CD4-positive, alpha-beta T cell (primary cell): Measurements from ENCODE around the gene SGSH. TPM values are rescaled to one million over a fixed set of nuclear protein-coding genes. Genes with fewer than 3 reads are reported as not detected.

Experiments used
- ATAC-seq: fragments of 200-7000 bp; cut with Tn5 transposase; one replicate; pipeline ENCODE4 v1.10.0; 2022; ENCODE audit warnings: mild to moderate bottlenecking; ENCODE audit not compliant: poor library complexity
- CTCF ChIA-PET: fragments of 350-600 bp; sonication (Branson Sonifier 250); formaldehyde crosslinking; loops from one replicate; lab custom pipeline; 2021; ENCODE audit warnings: antibody characterized with exemption, inconsistent platforms; lab: Charles Lee
- POLR2A ChIA-PET: fragments of 350-600 bp; sonication (Branson Sonifier 250); formaldehyde crosslinking; loops from one replicate; lab custom pipeline; 2021; ENCODE audit warnings: antibody characterized with exemption, inconsistent platforms; lab: Charles Lee
- DNase-seq, 14 experiments: peaks; one replicate each; pipeline ENCODE4 v3.0.0-alpha.2; 2013 to 2020; ENCODE audit warnings: mixed read lengths in 2 of 14
- H3K27ac ChIP-seq, 2 donors: one replicate each; pipeline versions ENCODE4 v1.5.1 to v1.7.0; 2013; ENCODE audit warnings: low read length in 2 of 2, low read depth in 1 of 2, mild to moderate bottlenecking in 1 of 2
- H3K27me3 ChIP-seq, 2 experiments: 1 replicate in 1 of 2; 2 replicates in 1 of 2; pipeline versions ENCODE4 v1.6.1 to v1.7.0; 2013; ENCODE audit warnings: low read length in 2 of 2, control low read depth in 1 of 2, mild to moderate bottlenecking in 1 of 2, moderate library complexity in 1 of 2; ENCODE audit not compliant: insufficient read depth in 2 of 2, control insufficient read depth in 1 of 2
- H3K36me3 ChIP-seq: one replicate; pipeline ENCODE4 v1.6.1; 2013; ENCODE audit warnings: low read length, control low read depth; ENCODE audit not compliant: insufficient read depth
- H3K4me1 ChIP-seq: one replicate; pipeline ENCODE4 v1.6.1; 2013; ENCODE audit warnings: low read length, control low read depth; ENCODE audit not compliant: insufficient read depth
- H3K4me3 ChIP-seq: one replicate; pipeline ENCODE4 v1.5.1; 2013; ENCODE audit warnings: mild to moderate bottlenecking, low read length, moderate library complexity
- H3K9me3 ChIP-seq, 2 experiments: 1 replicate in 1 of 2; 2 replicates in 1 of 2; pipeline versions ENCODE4 v1.6.1 to v1.7.0; 2013; ENCODE audit warnings: low read length in 2 of 2, mild to moderate bottlenecking in 2 of 2, control low read depth in 1 of 2, moderate library complexity in 1 of 2; ENCODE audit not compliant: control insufficient read depth in 1 of 2, insufficient read depth in 1 of 2
- H3K27ac Mint-ChIP-seq: one replicate; pipeline ENCODE4 v1.8.0; 2020; ENCODE audit warnings: mixed read lengths
- H3K27me3 Mint-ChIP-seq: one replicate; pipeline ENCODE4 v1.8.0; 2021; ENCODE audit warnings: mixed read lengths
- H3K36me3 Mint-ChIP-seq: one replicate; pipeline ENCODE4 v1.8.0; 2021; ENCODE audit warnings: low read depth, mixed read lengths
- H3K4me1 Mint-ChIP-seq: one replicate; pipeline ENCODE4 v1.8.0; 2021; ENCODE audit warnings: low read depth, mixed read lengths
- H3K4me3 Mint-ChIP-seq: one replicate; pipeline ENCODE4 v1.8.0; 2020; ENCODE audit warnings: mild to moderate bottlenecking, mixed read lengths
- H3K9me3 Mint-ChIP-seq: one replicate; pipeline ENCODE4 v1.8.0; 2020; ENCODE audit warnings: mixed read lengths
- CTCF ChIP-seq: fragments of 200-600 bp; IDR thresholded peaks from one replicate; pipeline ENCODE4 v1.8.0; 2022; ENCODE audit warnings: antibody characterized with exemption, mild to moderate bottlenecking
- intact Hi-C, 2 experiments: fragments of 100-400 bp; cut with DNase I in 1 of 2; cut with micrococcal nuclease in 1 of 2; formaldehyde crosslinking; loops; one replicate each; pipeline versions ENCODE4 v1.15.1 to v1.9.0; 2023 to 2025; cut with DNase I, micrococcal nuclease
- total RNA-seq, 174 experiments: library from RNA in 2 of 174; stranded (reverse) in 2 of 174; gene quantifications; one replicate each; pipeline ENCODE4 v1.2.3 and lab custom pipeline; 2021 to 2026

SGSH gene
- total RNA-seq, 2 experiments from 2014 or later: 97.9 to 102 TPM

GRCh38 chr17:80164185-80164584, 55.9 kb downstream of the SGSH start:
- no peak for TF ChIP-seq CTCF
- Mint-ChIP-seq H3K27ac (no peak overlapping the region), H3K4me3 (no peak overlapping the region), H3K36me3 (no peaks in the 10 kb centered on the region), H3K9me3 (no peaks in the 10 kb centered on the region), H3K4me1 (no peaks in the 10 kb centered on the region), H3K27me3 (peaks cover 13% of the 10 kb centered on the region)
- H3K27me3 ChIP-seq: peaks cover 0 to 2% of the 10 kb centered on the region in 2 experiments
- H3K27ac ChIP-seq: no peak overlapping the region
- no peaks in the 10 kb centered on the region for H3K9me3 ChIP-seq
- H3K4me1 ChIP-seq: no peaks in the 10 kb centered on the region
- H3K4me3 ChIP-seq: no peak overlapping the region
- H3K36me3 ChIP-seq: no peaks in the 10 kb centered on the region
- DNase-seq (no peak), ATAC-seq (no peak)
- intact Hi-C loops: no loop called here
- ChIA-PET POLR2A (no interaction called here), CTCF (no interaction called here)

GRCh38 chr17:80163336-80163735, 56.8 kb downstream of the SGSH start:
- Mint-ChIP-seq H3K27ac (no peak overlapping the region), H3K9me3 (no peaks in the 10 kb centered on the region), H3K36me3 (no peaks in the 10 kb centered on the region), H3K4me1 (no peaks in the 10 kb centered on the region), H3K4me3 (no peak overlapping the region), H3K27me3 (peaks cover 13% of the 10 kb centered on the region)
- intact Hi-C loops: no loop called here
- Histone ChIP-seq H3K27me3 (no peaks in the 10 kb centered on the region), H3K4me1 (no peaks in the 10 kb centered on the region), H3K36me3 (no peaks in the 10 kb centered on the region), H3K4me3 (no peak overlapping the region), H3K27ac (no peak overlapping the region), H3K9me3 (no peaks in the 10 kb centered on the region)
- no peak for DNase-seq
- no peak for TF ChIP-seq CTCF
- ChIA-PET CTCF (no interaction called here), POLR2A (no interaction called here)
- no peak for ATAC-seq

- DNase-seq (no peak), ATAC-seq (no peak)
- H3K27me3 ChIP-seq: no peaks in the 10 kb centered on the region
- ChIA-PET CTCF (no interaction called here), POLR2A (no interaction called here)
- no peaks in the 10 kb centered on the region for H3K36me3 ChIP-seq
- Mint-ChIP-seq H3K27me3 (peaks cover 13% of the 10 kb centered on the region), H3K4me3 (no peak overlapping the region), H3K4me1 (no peaks in the 10 kb centered on the region), H3K27ac (no peak overlapping the region), H3K36me3 (no peaks in the 10 kb centered on the region), H3K9me3 (no peaks in the 10 kb centered on the region)
- intact Hi-C loops: no loop called here
- no peak overlapping the region for H3K27ac ChIP-seq
- H3K4me3 ChIP-seq: no peak overlapping the region
- no peaks in the 10 kb centered on the region for H3K4me1 ChIP-seq
- H3K9me3 ChIP-seq: no peaks in the 10 kb centered on the region
- TF ChIP-seq CTCF: no peak
Observed at GRCh38 chr17:80160536-80160935, 59.6 kb downstream of the SGSH start.

Other genes starting within 250 kb of the SGSH start
- gene TBC1D16, start 184.5 kb downstream of the SGSH start, total RNA-seq: 1 to 10 TPM; 1.9 to 2.5 TPM
- under 1 TPM; 0.64 to 0.77 TPM for gene CCDC40, start 183.7 kb downstream of the SGSH start, total RNA-seq
- gene GAA, start 118.8 kb downstream of the SGSH start, total RNA-seq: 10 to 100 TPM; 22.2 to 22.4 TPM
- 10 to 100 TPM; 79.6 to 79.7 TPM for gene EIF4A3, start 73.2 kb downstream of the SGSH start, total RNA-seq
- gene CARD14, start 50.3 kb downstream of the SGSH start, total RNA-seq: not detected
- gene SLC26A11, start 94 bp upstream of the SGSH start, total RNA-seq: 10 to 100 TPM; 46.5 to 50.9 TPM
- gene RNF213, start 40.5 kb upstream of the SGSH start, total RNA-seq: 100 to 1,000 TPM; 290 to 312 TPM
- gene ENDOV, start 194.8 kb upstream of the SGSH start, total RNA-seq: 10 to 100 TPM; 10.1 to 12.0 TPM